GM20000 (cell line): ENCODE data around the gene CYP2W1.
"Not testable (repeated sequence)": the region's sequence is repeated elsewhere in the genome, so short reads cannot be mapped to it uniquely, and the experiment has no call there.

Experiments
- DNase-seq: peaks from one replicate; pipeline ENCODE4 v3.0.0; 2012; ENCODE audit warnings: low spot score
- TF ChIP-seq, protein P1 (sequence below): IDR thresholded peaks from 2 replicates; pipeline ENCODE4 v1.5.1; 2012; ENCODE audit warnings: mild to moderate bottlenecking, control low read depth; ENCODE audit errors: extremely low read depth, missing control alignments

The CYP2W1 gene

DNA sequence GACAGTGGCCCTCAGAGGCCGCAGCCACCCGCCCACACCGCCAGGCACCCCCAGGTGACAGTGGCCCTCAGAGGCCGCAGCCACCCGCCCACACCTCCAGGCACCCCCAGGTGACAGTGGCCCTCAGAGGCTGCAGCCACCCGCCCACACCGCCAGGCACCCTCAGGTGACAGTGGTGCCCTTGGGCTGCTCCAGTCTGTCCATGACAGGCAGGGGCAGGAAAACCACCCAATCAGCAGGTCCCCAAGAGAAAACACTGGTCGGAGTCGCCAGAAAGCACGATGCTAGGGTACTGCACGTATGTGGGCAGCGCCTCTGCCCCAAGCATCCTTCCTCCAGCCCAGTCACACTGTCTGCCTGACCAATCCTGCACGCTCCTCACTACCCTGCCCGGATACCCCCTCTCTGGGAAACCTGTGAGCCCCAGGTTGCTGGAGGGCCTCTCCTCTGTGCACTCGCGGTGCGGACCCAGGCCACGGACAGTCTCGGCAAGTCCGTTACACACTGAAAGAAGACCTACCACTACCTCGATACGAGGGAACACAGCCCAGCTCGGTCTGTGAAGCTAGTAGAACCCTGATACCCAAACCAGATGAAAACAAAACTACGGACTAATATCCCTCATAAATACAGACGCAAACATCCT, 49.7 kb downstream of the CYP2W1 start:
- TF ChIP-seq, protein P1, sequence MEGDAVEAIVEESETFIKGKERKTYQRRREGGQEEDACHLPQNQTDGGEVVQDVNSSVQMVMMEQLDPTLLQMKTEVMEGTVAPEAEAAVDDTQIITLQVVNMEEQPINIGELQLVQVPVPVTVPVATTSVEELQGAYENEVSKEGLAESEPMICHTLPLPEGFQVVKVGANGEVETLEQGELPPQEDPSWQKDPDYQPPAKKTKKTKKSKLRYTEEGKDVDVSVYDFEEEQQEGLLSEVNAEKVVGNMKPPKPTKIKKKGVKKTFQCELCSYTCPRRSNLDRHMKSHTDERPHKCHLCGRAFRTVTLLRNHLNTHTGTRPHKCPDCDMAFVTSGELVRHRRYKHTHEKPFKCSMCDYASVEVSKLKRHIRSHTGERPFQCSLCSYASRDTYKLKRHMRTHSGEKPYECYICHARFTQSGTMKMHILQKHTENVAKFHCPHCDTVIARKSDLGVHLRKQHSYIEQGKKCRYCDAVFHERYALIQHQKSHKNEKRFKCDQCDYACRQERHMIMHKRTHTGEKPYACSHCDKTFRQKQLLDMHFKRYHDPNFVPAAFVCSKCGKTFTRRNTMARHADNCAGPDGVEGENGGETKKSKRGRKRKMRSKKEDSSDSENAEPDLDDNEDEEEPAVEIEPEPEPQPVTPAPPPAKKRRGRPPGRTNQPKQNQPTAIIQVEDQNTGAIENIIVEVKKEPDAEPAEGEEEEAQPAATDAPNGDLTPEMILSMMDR: no peak
- DNase-seq: no peak

DNA sequence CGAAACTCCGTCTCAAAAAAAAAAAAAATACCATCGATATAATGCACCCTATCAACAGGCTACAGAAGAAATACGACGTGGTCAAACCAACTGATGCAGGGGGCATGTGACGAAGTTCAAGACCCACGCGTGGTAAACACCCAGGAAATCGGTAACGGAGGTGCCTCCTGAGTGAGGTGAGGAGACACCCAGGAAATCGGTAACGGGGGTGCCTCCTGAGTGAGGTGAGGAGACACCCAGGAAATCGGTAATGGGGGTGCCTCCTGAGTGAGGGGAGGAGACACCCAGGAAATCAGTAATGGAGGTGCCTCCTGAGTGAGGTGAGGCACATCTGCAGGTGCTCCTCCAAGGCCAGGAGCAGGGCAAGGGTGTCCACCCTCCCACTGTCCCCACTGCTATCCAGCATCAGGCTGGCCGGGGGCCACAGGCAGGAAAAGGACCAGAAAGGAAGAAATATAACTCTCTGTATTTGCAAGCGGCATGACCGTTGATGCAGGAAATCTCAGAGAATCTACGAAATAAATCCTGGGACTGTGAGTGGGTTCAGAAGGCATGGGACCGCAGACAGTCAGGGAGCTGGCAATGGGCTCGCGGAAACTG, 50.7 kb downstream of the CYP2W1 start:
- TF ChIP-seq, protein P1: no peak
- no peak for DNase-seq

DNA sequence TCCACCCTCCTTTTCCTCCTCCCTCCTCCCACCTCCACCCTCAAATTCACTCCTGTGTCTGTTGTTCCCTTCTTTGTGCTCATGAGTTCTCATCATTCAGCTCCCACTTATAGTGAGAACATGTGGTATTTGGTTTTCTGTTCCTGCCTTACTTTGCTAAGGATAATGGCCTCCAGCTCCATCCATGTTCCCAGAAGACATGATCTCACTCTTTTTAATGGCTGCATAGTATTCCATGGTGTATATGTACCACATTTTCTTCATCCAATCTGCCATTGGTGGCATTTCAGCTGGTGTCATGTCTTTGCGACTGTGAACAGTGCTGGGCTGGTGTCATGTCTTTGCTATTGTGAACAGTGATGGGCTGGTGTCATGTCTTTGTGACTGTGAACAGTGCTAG, 51.8 kb downstream of the CYP2W1 start:
- DNase-seq: not testable (repeated sequence)

DNA sequence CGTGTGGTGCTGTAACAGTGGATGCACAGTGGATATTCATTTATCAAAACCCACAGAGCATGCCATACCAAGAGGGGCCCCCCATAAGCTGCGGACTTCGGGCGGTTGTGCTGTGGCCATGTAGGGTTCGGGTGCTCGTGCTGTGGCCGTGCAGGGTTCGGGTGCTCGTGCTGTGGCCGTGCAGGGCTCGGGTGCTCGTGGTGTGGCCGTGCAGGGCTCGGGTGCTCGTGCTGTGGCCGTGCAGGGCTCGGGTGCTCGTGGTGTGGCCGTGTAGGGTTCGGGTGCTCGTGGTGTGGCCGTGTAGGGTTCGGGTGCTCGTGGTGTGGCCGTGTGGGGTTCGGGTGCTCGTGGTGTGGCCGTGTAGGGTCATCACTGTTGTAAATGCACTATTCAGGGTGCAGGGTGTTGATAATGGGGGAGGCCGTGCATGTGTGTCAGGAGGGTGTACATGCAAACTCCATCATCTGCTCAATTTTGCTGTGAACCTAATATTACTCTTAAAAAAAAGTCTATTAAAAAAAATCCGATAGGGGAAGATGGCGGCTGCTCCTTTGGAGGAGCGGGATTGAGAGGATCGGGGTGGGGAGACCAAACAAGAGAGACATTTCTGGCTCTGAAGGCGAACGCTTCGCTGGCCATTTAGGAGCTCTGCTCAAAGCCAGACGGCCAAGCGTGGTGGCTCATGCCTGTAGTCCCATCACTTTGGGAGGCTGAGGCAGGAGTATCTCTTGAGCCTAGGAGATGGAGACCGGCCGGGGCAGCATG, 53.4 kb downstream of the CYP2W1 start:
- not testable (repeated sequence) for DNase-seq
